Motor neuron (in vitro differentiated cells): Measurements from ENCODE around the gene ZNF727. TPM values are rescaled to one million over a fixed set of nuclear protein-coding genes. Genes with fewer than 3 reads are reported as not detected.

Experiments used
- total RNA-seq, 8 experiments: library from RNA; unstranded; fragments of 300-600 nt; gene quantifications; 2 replicates each; pipeline versions ENCODE4 v1.2.3 to v1.2.4, GENCODE V29; 2022

The ZNF727 gene
- total RNA-seq, 8 experiments from 2014 or later, result 0.05 TPM; not detected in 7

Other genes starting within 250 kb of the ZNF727 start
- under 1 TPM in 1 of 8 experiments, not detected in 7; 0.20 TPM for gene ZNF722, start 46.6 kb upstream of the ZNF727 start, total RNA-seq
- gene ZNF735, start 161.8 kb downstream of the ZNF727 start, total RNA-seq, result under 1 TPM in 1 of 8 experiments, not detected in 7; 0.28 TPM
- gene ZNF679, start 183.0 kb downstream of the ZNF727 start, total RNA-seq, result under 1 TPM in 3 of 8 experiments, not detected in 5; 0.28 to 0.43 (median 0.35) TPM